ENCODE data around the gene ASCC1.

DNA sequence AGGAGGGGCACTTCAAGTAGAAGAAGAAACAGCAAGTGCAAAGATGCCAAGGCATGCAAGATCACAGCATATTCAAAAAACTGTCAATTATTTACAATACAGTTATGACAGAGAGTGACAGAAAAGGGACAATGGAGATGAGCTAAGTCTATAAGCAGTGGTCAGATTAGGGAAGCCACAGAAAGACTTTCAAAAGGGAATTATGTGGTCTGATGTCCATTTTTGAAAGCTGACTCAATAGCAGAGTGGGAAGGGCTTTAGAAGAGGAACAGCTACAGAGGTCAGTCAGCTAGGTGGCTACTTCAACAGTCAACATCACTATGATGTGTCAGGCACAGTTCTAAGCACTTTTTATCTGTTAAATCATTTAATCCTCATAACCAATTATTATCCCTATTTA is 82.6 kb downstream of the ASCC1 start:
- TF ChIP-seq, protein P1, sequence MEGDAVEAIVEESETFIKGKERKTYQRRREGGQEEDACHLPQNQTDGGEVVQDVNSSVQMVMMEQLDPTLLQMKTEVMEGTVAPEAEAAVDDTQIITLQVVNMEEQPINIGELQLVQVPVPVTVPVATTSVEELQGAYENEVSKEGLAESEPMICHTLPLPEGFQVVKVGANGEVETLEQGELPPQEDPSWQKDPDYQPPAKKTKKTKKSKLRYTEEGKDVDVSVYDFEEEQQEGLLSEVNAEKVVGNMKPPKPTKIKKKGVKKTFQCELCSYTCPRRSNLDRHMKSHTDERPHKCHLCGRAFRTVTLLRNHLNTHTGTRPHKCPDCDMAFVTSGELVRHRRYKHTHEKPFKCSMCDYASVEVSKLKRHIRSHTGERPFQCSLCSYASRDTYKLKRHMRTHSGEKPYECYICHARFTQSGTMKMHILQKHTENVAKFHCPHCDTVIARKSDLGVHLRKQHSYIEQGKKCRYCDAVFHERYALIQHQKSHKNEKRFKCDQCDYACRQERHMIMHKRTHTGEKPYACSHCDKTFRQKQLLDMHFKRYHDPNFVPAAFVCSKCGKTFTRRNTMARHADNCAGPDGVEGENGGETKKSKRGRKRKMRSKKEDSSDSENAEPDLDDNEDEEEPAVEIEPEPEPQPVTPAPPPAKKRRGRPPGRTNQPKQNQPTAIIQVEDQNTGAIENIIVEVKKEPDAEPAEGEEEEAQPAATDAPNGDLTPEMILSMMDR (IDR thresholded peaks at IDR 0.05 in 8 of 11, conservative IDR thresholded peaks at IDR 0.05 in 3 of 11) = no peak
- no peak for TF ChIP-seq POLR2A (IDR thresholded peaks at IDR 0.05)
- TF ChIP-seq POLR2AphosphoS5 (IDR thresholded peaks at IDR 0.05) = no peak

All from spleen (tissue), 7 donors.